CD4-positive, alpha-beta T cell (primary cell): ENCODE results near the gene ST6GALNAC3. TPM values are rescaled to one million over a fixed set of nuclear protein-coding genes. Genes with fewer than 3 reads are reported as not detected.

Source experiments
- ATAC-seq: fragments of 200-7000 bp; cut with Tn5 transposase; one replicate; pipeline ENCODE4 v1.10.0; 2022; ENCODE audit warnings: mild to moderate bottlenecking; ENCODE audit not compliant: poor library complexity
- CTCF ChIA-PET: fragments of 350-600 bp; sonication (Branson Sonifier 250); formaldehyde crosslinking; loops from one replicate; lab custom pipeline; 2021; ENCODE audit warnings: antibody characterized with exemption, inconsistent platforms; lab: Charles Lee
- POLR2A ChIA-PET: fragments of 350-600 bp; sonication (Branson Sonifier 250); formaldehyde crosslinking; loops from one replicate; lab custom pipeline; 2021; ENCODE audit warnings: antibody characterized with exemption, inconsistent platforms; lab: Charles Lee
- DNase-seq, 14 experiments: peaks; one replicate each; pipeline ENCODE4 v3.0.0-alpha.2; 2013 to 2020; ENCODE audit warnings: mixed read lengths in 2 of 14
- H3K27ac ChIP-seq, 2 donors: one replicate each; pipeline versions ENCODE4 v1.5.1 to v1.7.0; 2013; ENCODE audit warnings: low read length in 2 of 2, low read depth in 1 of 2, mild to moderate bottlenecking in 1 of 2
- H3K27me3 ChIP-seq, 2 experiments: 1 replicate in 1 of 2; 2 replicates in 1 of 2; pipeline versions ENCODE4 v1.6.1 to v1.7.0; 2013; ENCODE audit warnings: low read length in 2 of 2, control low read depth in 1 of 2, mild to moderate bottlenecking in 1 of 2, moderate library complexity in 1 of 2; ENCODE audit not compliant: insufficient read depth in 2 of 2, control insufficient read depth in 1 of 2
- H3K36me3 ChIP-seq: one replicate; pipeline ENCODE4 v1.6.1; 2013; ENCODE audit warnings: low read length, control low read depth; ENCODE audit not compliant: insufficient read depth
- H3K4me1 ChIP-seq: one replicate; pipeline ENCODE4 v1.6.1; 2013; ENCODE audit warnings: low read length, control low read depth; ENCODE audit not compliant: insufficient read depth
- H3K4me3 ChIP-seq: one replicate; pipeline ENCODE4 v1.5.1; 2013; ENCODE audit warnings: mild to moderate bottlenecking, low read length, moderate library complexity
- H3K9me3 ChIP-seq, 2 experiments: 1 replicate in 1 of 2; 2 replicates in 1 of 2; pipeline versions ENCODE4 v1.6.1 to v1.7.0; 2013; ENCODE audit warnings: low read length in 2 of 2, mild to moderate bottlenecking in 2 of 2, control low read depth in 1 of 2, moderate library complexity in 1 of 2; ENCODE audit not compliant: control insufficient read depth in 1 of 2, insufficient read depth in 1 of 2
- H3K27ac Mint-ChIP-seq: one replicate; pipeline ENCODE4 v1.8.0; 2020; ENCODE audit warnings: mixed read lengths
- H3K27me3 Mint-ChIP-seq: one replicate; pipeline ENCODE4 v1.8.0; 2021; ENCODE audit warnings: mixed read lengths
- H3K36me3 Mint-ChIP-seq: one replicate; pipeline ENCODE4 v1.8.0; 2021; ENCODE audit warnings: low read depth, mixed read lengths
- H3K4me1 Mint-ChIP-seq: one replicate; pipeline ENCODE4 v1.8.0; 2021; ENCODE audit warnings: low read depth, mixed read lengths
- H3K4me3 Mint-ChIP-seq: one replicate; pipeline ENCODE4 v1.8.0; 2020; ENCODE audit warnings: mild to moderate bottlenecking, mixed read lengths
- H3K9me3 Mint-ChIP-seq: one replicate; pipeline ENCODE4 v1.8.0; 2020; ENCODE audit warnings: mixed read lengths
- CTCF ChIP-seq: fragments of 200-600 bp; IDR thresholded peaks from one replicate; pipeline ENCODE4 v1.8.0; 2022; ENCODE audit warnings: antibody characterized with exemption, mild to moderate bottlenecking
- intact Hi-C, 2 experiments: fragments of 100-400 bp; cut with DNase I in 1 of 2; cut with micrococcal nuclease in 1 of 2; formaldehyde crosslinking; loops; one replicate each; pipeline versions ENCODE4 v1.15.1 to v1.9.0; 2023 to 2025; cut with DNase I, micrococcal nuclease
- total RNA-seq, 174 experiments: library from RNA in 2 of 174; stranded (reverse) in 2 of 174; gene quantifications; one replicate each; pipeline ENCODE4 v1.2.3 and lab custom pipeline; 2021 to 2026

Gene ST6GALNAC3
- total RNA-seq, 2 experiments from 2014 or later, result 0.77 to 1.3 TPM

GRCh38 chr1:76083189-76083588, 8.6 kb downstream of the ST6GALNAC3 start:
- no peaks in the 10 kb centered on the region for H3K4me1 ChIP-seq
- no peaks in the 10 kb centered on the region for H3K27me3 ChIP-seq
- no peak overlapping the region for H3K4me3 ChIP-seq
- POLR2A ChIA-PET, result no interaction called here
- no peak overlapping the region for H3K4me3 Mint-ChIP-seq
- no peak for ATAC-seq
- H3K36me3 Mint-ChIP-seq, result no peaks in the 10 kb centered on the region
- H3K27ac ChIP-seq, result no peak overlapping the region
- H3K27me3 Mint-ChIP-seq, result no peaks in the 10 kb centered on the region
- no peaks in the 10 kb centered on the region for H3K9me3 Mint-ChIP-seq
- H3K4me1 Mint-ChIP-seq, result no peaks in the 10 kb centered on the region
- TF ChIP-seq CTCF, result no peak
- CTCF ChIA-PET, result no interaction called here
- intact Hi-C loops, result no loop called here
- H3K9me3 ChIP-seq, result no peaks in the 10 kb centered on the region
- no peaks in the 10 kb centered on the region for H3K36me3 ChIP-seq
- DNase-seq, result no peak
- H3K27ac Mint-ChIP-seq, result no peak overlapping the region

- no peak overlapping the region for H3K4me3 Mint-ChIP-seq
- no peaks in the 10 kb centered on the region for H3K36me3 ChIP-seq
- POLR2A ChIA-PET, result no interaction called here
- H3K27ac Mint-ChIP-seq, result no peak overlapping the region
- ATAC-seq (no peak), DNase-seq (no peak)
- H3K9me3 Mint-ChIP-seq, result no peaks in the 10 kb centered on the region
- no peak for TF ChIP-seq CTCF
- CTCF ChIA-PET, result no interaction called here
- no peaks in the 10 kb centered on the region for H3K9me3 ChIP-seq
- no peaks in the 10 kb centered on the region for H3K27me3 Mint-ChIP-seq
- H3K27me3 ChIP-seq, result no peaks in the 10 kb centered on the region
- intact Hi-C loops, result no loop called here
- no peaks in the 10 kb centered on the region for H3K4me1 Mint-ChIP-seq
- no peak overlapping the region for H3K27ac ChIP-seq
- no peak overlapping the region for H3K4me3 ChIP-seq
- H3K36me3 Mint-ChIP-seq, result no peaks in the 10 kb centered on the region
- H3K4me1 ChIP-seq, result no peaks in the 10 kb centered on the region
Observed at GRCh38 chr1:76084029-76084627, 9.6 kb downstream of the ST6GALNAC3 start.

- no peak overlapping the region for H3K27ac Mint-ChIP-seq
- Histone ChIP-seq H3K36me3 (no peaks in the 10 kb centered on the region), H3K27ac (no peak overlapping the region), H3K4me3 (no peak overlapping the region), H3K9me3 (no peaks in the 10 kb centered on the region), H3K4me1 (no peaks in the 10 kb centered on the region), H3K27me3 (no peaks in the 10 kb centered on the region)
- no peaks in the 10 kb centered on the region for H3K4me1 Mint-ChIP-seq
- ChIA-PET POLR2A (no interaction called here), CTCF (interaction anchor here (1.0 kb wide), 1 partner anchor 21 kb away, joined by 3 read pairs; no protein-coding TSS in a partner anchor)
- no peak overlapping the region for H3K4me3 Mint-ChIP-seq
- no peak for ATAC-seq
- DNase-seq, result no peak
- intact Hi-C loops, result no loop called here
- H3K36me3 Mint-ChIP-seq, result no peaks in the 10 kb centered on the region
- H3K27me3 Mint-ChIP-seq, result no peaks in the 10 kb centered on the region
- no peak for TF ChIP-seq CTCF
- no peaks in the 10 kb centered on the region for H3K9me3 Mint-ChIP-seq
Observed at GRCh38 chr1:76084685-76085084, 10.1 kb downstream of the ST6GALNAC3 start.
